Effector CD4-positive, alpha-beta T cell (primary cell): ENCODE measurements around the gene ZFYVE27.

Experiments
- DNase-seq: peaks from one replicate; pipeline ENCODE4 v3.0.0-alpha.2; 2020

ZFYVE27 gene

GRCh38 chr10:97714401-97715258, 22.3 kb upstream of the ZFYVE27 start:
- DNase-seq: no peak

GRCh38 chr10:97715259-97715874, 21.6 kb upstream of the ZFYVE27 start:
- no peak for DNase-seq

- no peak for DNase-seq
Measured at GRCh38 chr10:97717627-97718026, 19.3 kb upstream of the ZFYVE27 start.

- no peak for DNase-seq
Measured at GRCh38 chr10:97718178-97718577, 18.8 kb upstream of the ZFYVE27 start.

GRCh38 chr10:97718659-97719142, 18.2 kb upstream of the ZFYVE27 start:
- no peak for DNase-seq

GRCh38 chr10:97719602-97720001, 17.3 kb upstream of the ZFYVE27 start:
- DNase-seq: no peak

- no peak for DNase-seq
Measured at GRCh38 chr10:97721871-97722780, 14.8 kb upstream of the ZFYVE27 start.

- DNase-seq: no peak
Measured at GRCh38 chr10:97723001-97723400, 13.9 kb upstream of the ZFYVE27 start.

GRCh38 chr10:97724341-97724941, 12.5 kb upstream of the ZFYVE27 start:
- no peak for DNase-seq

GRCh38 chr10:97726636-97727178, 10.2 kb upstream of the ZFYVE27 start:
- no peak for DNase-seq

- DNase-seq: no peak
Measured at GRCh38 chr10:97729014-97729413, 7.9 kb upstream of the ZFYVE27 start.

GRCh38 chr10:97731346-97732051, 5.4 kb upstream of the ZFYVE27 start:
- peak; percentile 52 for DNase-seq

GRCh38 chr10:97732052-97732359, 4.9 kb upstream of the ZFYVE27 start:
- no peak for DNase-seq

GRCh38 chr10:97733256-97733655, 3.7 kb upstream of the ZFYVE27 start:
- no peak for DNase-seq

- DNase-seq: no peak
Measured at GRCh38 chr10:97734021-97734420, 2.9 kb upstream of the ZFYVE27 start.

GRCh38 chr10:97736403-97736901, 476 bp upstream of the ZFYVE27 start:
- no peak for DNase-seq

- no peak for DNase-seq
Measured at GRCh38 chr10:97737770-97738265, 890 bp downstream of the ZFYVE27 start.

- DNase-seq: no peak
Measured at GRCh38 chr10:97738616-97739015, 1.7 kb downstream of the ZFYVE27 start.

- DNase-seq: no peak
Measured at GRCh38 chr10:97740613-97741012, 3.7 kb downstream of the ZFYVE27 start.

- no peak for DNase-seq
Measured at GRCh38 chr10:97743169-97743943, 6.4 kb downstream of the ZFYVE27 start.
